Measurements from ENCODE around the gene ZNF618.
"Not testable (repeated sequence)": the region's sequence is repeated elsewhere in the genome, so short reads cannot be mapped to it uniquely, and the experiment has no call there.

DNA sequence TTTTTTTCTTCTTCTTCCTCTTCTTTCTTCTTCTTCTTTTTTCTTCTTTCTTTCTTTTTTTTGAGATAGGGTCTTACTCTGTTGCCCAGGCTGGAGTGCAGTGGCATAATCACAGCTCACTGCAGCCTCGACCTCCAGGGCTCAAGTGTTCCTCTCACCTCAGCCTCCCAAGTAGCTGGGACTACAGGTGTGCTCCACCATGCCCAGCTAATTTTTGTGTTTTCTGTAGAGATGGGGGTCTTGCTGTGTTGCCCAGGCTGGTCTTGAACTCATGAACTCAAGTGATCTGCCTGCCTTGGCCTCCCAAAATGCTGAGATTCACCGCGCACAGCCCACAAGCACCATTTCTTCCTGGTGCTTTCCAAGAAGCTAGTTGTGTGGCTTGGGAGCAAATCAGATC, 121.0 kb downstream of the ZNF618 start:
- TF ChIP-seq, protein P1, sequence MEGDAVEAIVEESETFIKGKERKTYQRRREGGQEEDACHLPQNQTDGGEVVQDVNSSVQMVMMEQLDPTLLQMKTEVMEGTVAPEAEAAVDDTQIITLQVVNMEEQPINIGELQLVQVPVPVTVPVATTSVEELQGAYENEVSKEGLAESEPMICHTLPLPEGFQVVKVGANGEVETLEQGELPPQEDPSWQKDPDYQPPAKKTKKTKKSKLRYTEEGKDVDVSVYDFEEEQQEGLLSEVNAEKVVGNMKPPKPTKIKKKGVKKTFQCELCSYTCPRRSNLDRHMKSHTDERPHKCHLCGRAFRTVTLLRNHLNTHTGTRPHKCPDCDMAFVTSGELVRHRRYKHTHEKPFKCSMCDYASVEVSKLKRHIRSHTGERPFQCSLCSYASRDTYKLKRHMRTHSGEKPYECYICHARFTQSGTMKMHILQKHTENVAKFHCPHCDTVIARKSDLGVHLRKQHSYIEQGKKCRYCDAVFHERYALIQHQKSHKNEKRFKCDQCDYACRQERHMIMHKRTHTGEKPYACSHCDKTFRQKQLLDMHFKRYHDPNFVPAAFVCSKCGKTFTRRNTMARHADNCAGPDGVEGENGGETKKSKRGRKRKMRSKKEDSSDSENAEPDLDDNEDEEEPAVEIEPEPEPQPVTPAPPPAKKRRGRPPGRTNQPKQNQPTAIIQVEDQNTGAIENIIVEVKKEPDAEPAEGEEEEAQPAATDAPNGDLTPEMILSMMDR (IDR thresholded peaks at IDR 0.05) = not testable (repeated sequence)
- TF ChIP-seq POLR2AphosphoS5, EP300 (IDR thresholded peaks at IDR 0.05): not testable (repeated sequence)
